Liver (tissue), 9 donors: Measurements from ENCODE around the gene HOXC13. TPM values are rescaled to one million over a fixed set of nuclear protein-coding genes. Genes with fewer than 3 reads are reported as not detected.

ENCODE experiments used
- DNase-seq: peaks from one replicate; pipeline ENCODE4 v3.0.0-alpha.2; 2017; ENCODE audit warnings: low spot score
- H3K27ac ChIP-seq, 2 donors: one replicate each; pipeline ENCODE4 v1.7.0; 2013; ENCODE audit warnings: inconsistent platforms in 2 of 2, low read length in 2 of 2, control low read depth in 1 of 2, low read depth in 1 of 2, mild to moderate bottlenecking in 1 of 2
- H3K27me3 ChIP-seq, 4 donors: one replicate each; pipeline versions ENCODE4 v1.6.1 to v1.7.0; 2013; ENCODE audit warnings: low read length in 3 of 4, inconsistent platforms in 1 of 4, mild to moderate bottlenecking in 1 of 4, moderate library complexity in 1 of 4; ENCODE audit not compliant: control insufficient read depth in 4 of 4, insufficient read depth in 4 of 4
- H3K36me3 ChIP-seq, 4 donors: one replicate each; pipeline versions ENCODE4 v1.6.1 to v1.7.0; 2013; ENCODE audit warnings: low read length in 3 of 4, mild to moderate bottlenecking in 3 of 4, low read depth in 1 of 4, moderate library complexity in 1 of 4; ENCODE audit not compliant: control insufficient read depth in 4 of 4, insufficient read depth in 3 of 4
- H3K4me1 ChIP-seq, 4 donors: one replicate each; pipeline versions ENCODE4 v1.6.1 to v1.7.0; 2013; ENCODE audit warnings: low read length in 3 of 4, mild to moderate bottlenecking in 3 of 4, moderate library complexity in 1 of 4; ENCODE audit not compliant: control insufficient read depth in 4 of 4, insufficient read depth in 4 of 4
- H3K4me3 ChIP-seq, 3 donors: one replicate each; pipeline versions ENCODE4 v1.6.1 to v1.7.0; 2013; ENCODE audit warnings: low read length in 3 of 3, control low read depth in 1 of 3, low read depth in 1 of 3, mild to moderate bottlenecking in 1 of 3
- H3K9ac ChIP-seq, 2 donors: one replicate each; pipeline ENCODE4 v1.7.0; 2013; ENCODE audit warnings: low read length in 2 of 2, mild to moderate bottlenecking in 2 of 2, moderate library complexity in 2 of 2, control low read depth in 1 of 2, low read depth in 1 of 2
- H3K9me3 ChIP-seq, 4 donors: one replicate each; pipeline versions ENCODE4 v1.6.1 to v1.7.0; 2013; ENCODE audit warnings: low read length in 3 of 4; ENCODE audit not compliant: control insufficient read depth in 4 of 4
- EGR1 ChIP-seq, 2 donors: IDR thresholded peaks; 2 replicates each; pipeline ENCODE4 v1.6.1; 2016 to 2018; ENCODE audit warnings: antibody characterized with exemption in 2 of 2, low read depth in 2 of 2
- FOXA2 ChIP-seq: IDR thresholded peaks from 2 replicates; pipeline ENCODE4 v1.6.1; 2016; ENCODE audit warnings: antibody characterized with exemption
- HNF4G ChIP-seq: IDR thresholded peaks from 2 replicates; pipeline ENCODE4 v1.6.1; 2016; ENCODE audit warnings: antibody characterized with exemption
- JUND ChIP-seq, 2 donors: IDR thresholded peaks; 2 replicates each; pipeline ENCODE4 v1.6.1; 2016; ENCODE audit warnings: antibody characterized with exemption in 2 of 2
- NR2F2 ChIP-seq: IDR thresholded peaks from 2 replicates; pipeline ENCODE4 v1.6.1; 2016; ENCODE audit warnings: antibody characterized with exemption
- RAD21 ChIP-seq, 2 donors: IDR thresholded peaks; 2 replicates each; pipeline ENCODE4 v1.6.1; 2016; ENCODE audit warnings: antibody characterized with exemption in 2 of 2, mild to moderate bottlenecking in 2 of 2
- RXRA ChIP-seq, 2 donors: IDR thresholded peaks; 2 replicates each; pipeline ENCODE4 v1.6.1; 2017 to 2018; ENCODE audit warnings: antibody characterized with exemption in 2 of 2, mild to moderate bottlenecking in 1 of 2
- SP1 ChIP-seq: IDR thresholded peaks from 2 replicates; pipeline ENCODE4 v1.6.1; 2018; ENCODE audit warnings: antibody characterized with exemption, mild to moderate bottlenecking
- TAF1 ChIP-seq: conservative IDR thresholded peaks from 2 replicates; pipeline ENCODE4 v1.6.1; 2016; ENCODE audit warnings: antibody characterized with exemption, mild to moderate bottlenecking
- YY1 ChIP-seq: IDR thresholded peaks from 2 replicates; pipeline ENCODE4 v1.6.1; 2016; ENCODE audit warnings: antibody characterized with exemption, mild to moderate bottlenecking
- WGBS: extraction: QIAGEN DNeasy Blood & Tissue Kit; methylation state at CpG from one replicate; pipeline ENCODE4 v1.1.7; 2013; 5-methylcytosine and 5-hydroxymethylcytosine counted together
- polyA plus RNA-seq, 2 donors: library from polyadenylated mRNA; stranded (reverse) in 1 of 2; unstranded in 1 of 2; fragments of 200-250 nt in 1 of 2; fragments of >200 nt in 1 of 2; fragmentation: Nextera tagmentation in 1 of 2; extraction: Ambion mirVana in 1 of 2; gene quantifications; one replicate each; pipeline versions ENCODE4 v1.2.1 to v1.2.3, GENCODE V29; 2013 to 2015
- total RNA-seq, 2 donors: library from RNA; depleted of rRNA; stranded (reverse); fragments of >200 nt; gene quantifications; one replicate each; pipeline ENCODE4 v1.2.3, GENCODE V29; 2014
- TF ChIP-seq, protein P1 (sequence below): fragments of 150-350 bp; IDR thresholded peaks from 2 replicates; pipeline ENCODE4 v1.5.1; 2017; ENCODE audit warnings: improper control_type of control experiment, low read depth, low read length; ENCODE audit not compliant: missing input control
- TF ChIP-seq, protein P2 (sequence below): IDR thresholded peaks from 2 replicates; pipeline ENCODE4 v1.6.1; 2016; ENCODE audit warnings: antibody characterized with exemption
- TF ChIP-seq, protein P3 (sequence below): IDR thresholded peaks from 2 replicates; pipeline ENCODE4 v1.6.1; 2016; ENCODE audit warnings: antibody characterized with exemption, mild to moderate bottlenecking
- TF ChIP-seq, protein P4 (sequence below): IDR thresholded peaks from 2 replicates; pipeline ENCODE4 v1.6.1; 2016; ENCODE audit warnings: antibody characterized with exemption
- donor health status: healthy.
- donor health status: healthy.
- donor health status: healthy.
- donor health status: healthy.
- donor health status: healthy.

Gene HOXC13
- total and polyA plus RNA-seq, 4 donors, result not detected

DNA sequence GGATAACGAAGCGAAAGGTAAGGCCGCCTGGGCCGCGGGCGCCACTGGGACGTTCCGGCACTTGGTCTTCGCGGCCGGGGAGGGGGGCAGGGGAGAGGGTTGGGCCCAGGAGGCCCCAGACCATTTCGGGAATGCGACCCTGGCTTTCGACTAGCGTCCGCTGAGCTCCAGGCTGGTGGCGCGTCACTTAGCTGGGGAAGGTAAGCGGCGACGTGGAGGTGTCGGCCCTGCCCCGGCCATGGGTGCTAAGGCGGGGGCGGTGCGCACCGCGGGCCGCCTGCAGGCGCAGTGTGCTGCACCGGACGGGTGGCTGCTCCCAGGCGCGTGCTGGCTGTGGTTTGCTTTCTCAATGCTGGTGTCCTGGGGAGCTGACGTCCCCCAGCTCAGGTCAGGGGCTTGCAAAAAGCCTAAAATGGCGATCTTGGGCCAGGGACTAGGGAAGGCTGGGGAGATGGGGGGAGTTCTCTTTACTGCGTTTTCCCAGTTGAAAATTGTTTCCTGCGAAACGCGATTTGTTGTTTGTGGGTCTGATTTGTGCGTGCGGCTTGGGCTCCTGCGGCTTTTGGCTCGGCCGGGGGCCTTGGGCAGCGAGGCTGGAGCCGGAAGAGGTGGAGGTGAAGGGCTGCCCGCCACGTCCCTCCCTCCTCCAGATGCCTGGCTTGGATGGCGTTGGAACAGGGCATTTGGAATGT lies 47.5 kb downstream of the HOXC13 start:
- peak overlapping the region in 1 of 3 donors; percentile 11 for H3K4me3 ChIP-seq
- H3K9ac ChIP-seq, result no peak overlapping the region
- no peak for DNase-seq
- WGBS, result 5% methylated on average over 50 of the region's 50 CpGs
- H3K27me3 ChIP-seq, result peaks cover 16 to 32% (median 26%) of the 10 kb centered on the region in 4 donors
- TF ChIP-seq, protein P1, sequence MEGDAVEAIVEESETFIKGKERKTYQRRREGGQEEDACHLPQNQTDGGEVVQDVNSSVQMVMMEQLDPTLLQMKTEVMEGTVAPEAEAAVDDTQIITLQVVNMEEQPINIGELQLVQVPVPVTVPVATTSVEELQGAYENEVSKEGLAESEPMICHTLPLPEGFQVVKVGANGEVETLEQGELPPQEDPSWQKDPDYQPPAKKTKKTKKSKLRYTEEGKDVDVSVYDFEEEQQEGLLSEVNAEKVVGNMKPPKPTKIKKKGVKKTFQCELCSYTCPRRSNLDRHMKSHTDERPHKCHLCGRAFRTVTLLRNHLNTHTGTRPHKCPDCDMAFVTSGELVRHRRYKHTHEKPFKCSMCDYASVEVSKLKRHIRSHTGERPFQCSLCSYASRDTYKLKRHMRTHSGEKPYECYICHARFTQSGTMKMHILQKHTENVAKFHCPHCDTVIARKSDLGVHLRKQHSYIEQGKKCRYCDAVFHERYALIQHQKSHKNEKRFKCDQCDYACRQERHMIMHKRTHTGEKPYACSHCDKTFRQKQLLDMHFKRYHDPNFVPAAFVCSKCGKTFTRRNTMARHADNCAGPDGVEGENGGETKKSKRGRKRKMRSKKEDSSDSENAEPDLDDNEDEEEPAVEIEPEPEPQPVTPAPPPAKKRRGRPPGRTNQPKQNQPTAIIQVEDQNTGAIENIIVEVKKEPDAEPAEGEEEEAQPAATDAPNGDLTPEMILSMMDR, result no peak
- TF ChIP-seq HNF4G (no peak), SP1 (no peak), TAF1 (no peak), EGR1 (IDR thresholded peaks at IDR 0.05; ENCODE audit: low read depth in 2 of 2) (no peak), RXRA (IDR thresholded peaks at IDR 0.05) (no peak)
- TF ChIP-seq, protein P2, sequence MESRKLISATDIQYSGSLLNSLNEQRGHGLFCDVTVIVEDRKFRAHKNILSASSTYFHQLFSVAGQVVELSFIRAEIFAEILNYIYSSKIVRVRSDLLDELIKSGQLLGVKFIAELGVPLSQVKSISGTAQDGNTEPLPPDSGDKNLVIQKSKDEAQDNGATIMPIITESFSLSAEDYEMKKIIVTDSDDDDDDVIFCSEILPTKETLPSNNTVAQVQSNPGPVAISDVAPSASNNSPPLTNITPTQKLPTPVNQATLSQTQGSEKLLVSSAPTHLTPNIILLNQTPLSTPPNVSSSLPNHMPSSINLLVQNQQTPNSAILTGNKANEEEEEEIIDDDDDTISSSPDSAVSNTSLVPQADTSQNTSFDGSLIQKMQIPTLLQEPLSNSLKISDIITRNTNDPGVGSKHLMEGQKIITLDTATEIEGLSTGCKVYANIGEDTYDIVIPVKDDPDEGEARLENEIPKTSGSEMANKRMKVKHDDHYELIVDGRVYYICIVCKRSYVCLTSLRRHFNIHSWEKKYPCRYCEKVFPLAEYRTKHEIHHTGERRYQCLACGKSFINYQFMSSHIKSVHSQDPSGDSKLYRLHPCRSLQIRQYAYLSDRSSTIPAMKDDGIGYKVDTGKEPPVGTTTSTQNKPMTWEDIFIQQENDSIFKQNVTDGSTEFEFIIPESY, result no peak
- TF ChIP-seq, protein P3, sequence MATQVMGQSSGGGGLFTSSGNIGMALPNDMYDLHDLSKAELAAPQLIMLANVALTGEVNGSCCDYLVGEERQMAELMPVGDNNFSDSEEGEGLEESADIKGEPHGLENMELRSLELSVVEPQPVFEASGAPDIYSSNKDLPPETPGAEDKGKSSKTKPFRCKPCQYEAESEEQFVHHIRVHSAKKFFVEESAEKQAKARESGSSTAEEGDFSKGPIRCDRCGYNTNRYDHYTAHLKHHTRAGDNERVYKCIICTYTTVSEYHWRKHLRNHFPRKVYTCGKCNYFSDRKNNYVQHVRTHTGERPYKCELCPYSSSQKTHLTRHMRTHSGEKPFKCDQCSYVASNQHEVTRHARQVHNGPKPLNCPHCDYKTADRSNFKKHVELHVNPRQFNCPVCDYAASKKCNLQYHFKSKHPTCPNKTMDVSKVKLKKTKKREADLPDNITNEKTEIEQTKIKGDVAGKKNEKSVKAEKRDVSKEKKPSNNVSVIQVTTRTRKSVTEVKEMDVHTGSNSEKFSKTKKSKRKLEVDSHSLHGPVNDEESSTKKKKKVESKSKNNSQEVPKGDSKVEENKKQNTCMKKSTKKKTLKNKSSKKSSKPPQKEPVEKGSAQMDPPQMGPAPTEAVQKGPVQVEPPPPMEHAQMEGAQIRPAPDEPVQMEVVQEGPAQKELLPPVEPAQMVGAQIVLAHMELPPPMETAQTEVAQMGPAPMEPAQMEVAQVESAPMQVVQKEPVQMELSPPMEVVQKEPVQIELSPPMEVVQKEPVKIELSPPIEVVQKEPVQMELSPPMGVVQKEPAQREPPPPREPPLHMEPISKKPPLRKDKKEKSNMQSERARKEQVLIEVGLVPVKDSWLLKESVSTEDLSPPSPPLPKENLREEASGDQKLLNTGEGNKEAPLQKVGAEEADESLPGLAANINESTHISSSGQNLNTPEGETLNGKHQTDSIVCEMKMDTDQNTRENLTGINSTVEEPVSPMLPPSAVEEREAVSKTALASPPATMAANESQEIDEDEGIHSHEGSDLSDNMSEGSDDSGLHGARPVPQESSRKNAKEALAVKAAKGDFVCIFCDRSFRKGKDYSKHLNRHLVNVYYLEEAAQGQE, result no peak
- H3K4me1 ChIP-seq, result peaks cover 3 to 14% (median 10%) of the 10 kb centered on the region in 4 donors
- peaks cover 0 to 7% (median 2%) of the 10 kb centered on the region in 4 donors for H3K9me3 ChIP-seq
- no peaks in the 10 kb centered on the region for H3K36me3 ChIP-seq
- no peak overlapping the region for H3K27ac ChIP-seq

DNA sequence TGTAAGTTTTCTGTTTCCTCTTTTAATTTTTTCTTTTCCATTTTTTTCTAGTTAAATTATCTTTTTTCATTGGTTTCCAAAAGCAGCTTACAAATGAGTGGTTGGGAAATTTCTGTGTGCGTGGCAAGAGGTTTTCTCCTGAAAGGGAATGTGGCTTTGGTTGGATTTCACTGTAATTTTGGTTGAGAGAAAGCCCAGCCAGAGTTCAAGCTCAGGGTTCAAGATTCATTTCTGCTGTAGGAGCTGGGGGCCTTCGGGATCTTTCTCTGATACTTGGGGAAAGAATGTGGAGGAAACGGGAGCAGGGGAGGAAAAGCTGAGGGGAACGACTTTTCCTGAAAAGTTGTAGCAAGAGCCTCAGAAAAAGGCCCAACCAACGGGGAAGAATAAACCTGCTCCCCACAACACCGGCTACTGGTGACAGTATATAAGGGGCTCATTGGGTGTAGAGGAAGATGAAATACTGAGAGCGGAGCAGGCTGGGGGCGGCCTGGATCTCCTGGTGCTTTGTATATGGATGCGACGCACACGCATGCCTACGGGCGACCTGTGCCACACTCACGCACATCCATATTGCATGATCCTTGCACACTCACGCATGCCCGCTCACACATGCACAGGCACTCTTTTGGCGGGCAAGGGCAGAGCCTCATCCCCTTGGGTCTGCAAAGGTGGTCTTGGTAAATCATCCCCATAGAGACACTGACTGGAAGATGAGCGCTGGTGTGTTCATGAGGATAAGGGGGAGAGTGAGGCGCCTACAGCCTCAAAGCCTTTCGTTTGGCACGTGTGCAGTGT lies 48.3 kb downstream of the HOXC13 start:
- H3K9ac ChIP-seq, result no peak overlapping the region
- no peak for DNase-seq

More for the DNA sequence above, 48.3 kb downstream of the HOXC13 start:
- Histone ChIP-seq H3K4me1 (peaks cover 3 to 14% (median 10%) of the 10 kb centered on the region in 4 donors), H3K27ac (no peak overlapping the region), H3K9me3 (peaks cover 0 to 7% (median 2%) of the 10 kb centered on the region in 4 donors), H3K36me3 (no peaks in the 10 kb centered on the region), H3K4me3 (no peak overlapping the region), H3K27me3 (peaks cover 14 to 32% (median 26%) of the 10 kb centered on the region in 4 donors)
- 25% methylated on average over 21 of the region's 21 CpGs for WGBS
- TF ChIP-seq, protein P2, result no peak
- TF ChIP-seq FOXA2, result no peak
- no peak for TF ChIP-seq RXRA (IDR thresholded peaks at IDR 0.05)
- no peak for TF ChIP-seq NR2F2
- TF ChIP-seq TAF1, result no peak
- no peak for TF ChIP-seq RAD21 (IDR thresholded peaks at IDR 0.05)
- TF ChIP-seq, protein P4, sequence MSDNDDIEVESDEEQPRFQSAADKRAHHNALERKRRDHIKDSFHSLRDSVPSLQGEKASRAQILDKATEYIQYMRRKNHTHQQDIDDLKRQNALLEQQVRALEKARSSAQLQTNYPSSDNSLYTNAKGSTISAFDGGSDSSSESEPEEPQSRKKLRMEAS, result no peak
- TF ChIP-seq, protein P3, result no peak
- TF ChIP-seq JUND (IDR thresholded peaks at IDR 0.05), result no peak
- TF ChIP-seq YY1, result no peak
- no peak for TF ChIP-seq EGR1 (IDR thresholded peaks at IDR 0.05; ENCODE audit: low read depth in 2 of 2)
